Neural cell (in vitro differentiated cells): ENCODE data around the gene POM121.
"Not testable (repeated sequence)": the region's sequence is repeated elsewhere in the genome, so short reads cannot be mapped to it uniquely, and the experiment has no call there.

Source experiments
- POLR2AphosphoS5 ChIP-seq: IDR thresholded peaks from 2 replicates; pipeline ENCODE4 v1.6.1; 2012
- SMC3 ChIP-seq: fragments of 450-650 bp; conservative IDR thresholded peaks from 2 replicates; pipeline ENCODE4 v1.6.1; 2014; ENCODE audit warnings: antibody characterized with exemption, mild to moderate bottlenecking, moderate library complexity; ENCODE audit not compliant: poor library complexity
- TF ChIP-seq, protein P1 (sequence below): fragments of 450-650 bp; IDR thresholded peaks from 2 replicates; pipeline ENCODE4 v1.5.1; 2014; ENCODE audit warnings: antibody characterized with exemption, mild to moderate bottlenecking, moderate library complexity; ENCODE audit not compliant: poor library complexity, severe bottlenecking

- TF ChIP-seq POLR2AphosphoS5, SMC3: not testable (repeated sequence)
- TF ChIP-seq, protein P1, sequence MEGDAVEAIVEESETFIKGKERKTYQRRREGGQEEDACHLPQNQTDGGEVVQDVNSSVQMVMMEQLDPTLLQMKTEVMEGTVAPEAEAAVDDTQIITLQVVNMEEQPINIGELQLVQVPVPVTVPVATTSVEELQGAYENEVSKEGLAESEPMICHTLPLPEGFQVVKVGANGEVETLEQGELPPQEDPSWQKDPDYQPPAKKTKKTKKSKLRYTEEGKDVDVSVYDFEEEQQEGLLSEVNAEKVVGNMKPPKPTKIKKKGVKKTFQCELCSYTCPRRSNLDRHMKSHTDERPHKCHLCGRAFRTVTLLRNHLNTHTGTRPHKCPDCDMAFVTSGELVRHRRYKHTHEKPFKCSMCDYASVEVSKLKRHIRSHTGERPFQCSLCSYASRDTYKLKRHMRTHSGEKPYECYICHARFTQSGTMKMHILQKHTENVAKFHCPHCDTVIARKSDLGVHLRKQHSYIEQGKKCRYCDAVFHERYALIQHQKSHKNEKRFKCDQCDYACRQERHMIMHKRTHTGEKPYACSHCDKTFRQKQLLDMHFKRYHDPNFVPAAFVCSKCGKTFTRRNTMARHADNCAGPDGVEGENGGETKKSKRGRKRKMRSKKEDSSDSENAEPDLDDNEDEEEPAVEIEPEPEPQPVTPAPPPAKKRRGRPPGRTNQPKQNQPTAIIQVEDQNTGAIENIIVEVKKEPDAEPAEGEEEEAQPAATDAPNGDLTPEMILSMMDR = not testable (repeated sequence)
These were observed 2.9 kb downstream of the POM121 start for GRCh38 chr7:72927791-72928190.
